MCF 10A (cell line): ENCODE measurements around the gene SIRPA. TPM values are rescaled to one million over a fixed set of nuclear protein-coding genes. Genes with fewer than 3 reads are reported as not detected.
A peak's percentile ranks its signal among the peaks of the same experiment; 100 is the strongest.

Source experiments
- BruUV-seq: library from RNA; stranded (reverse); fragments of 400-500 nt; replicated peaks from 2 replicates; lab custom pipeline; 2021; lab: Mats Ljungman, UMichigan
- CTCF ChIA-PET: fragments of 300-600 bp; sonication (Branson Sonifier 250); formaldehyde crosslinking; extraction: SDS; loops from one replicate; lab custom pipeline; 2021; ENCODE audit warnings: antibody characterized with exemption, inconsistent platforms; lab: Yijun Ruan, JAX
- POLR2A ChIA-PET: fragments of 300-600, 350-650 bp; sonication (Branson Sonifier 250); formaldehyde crosslinking; extraction: SDS; loops from one replicate; lab custom pipeline; 2020; ENCODE audit warnings: antibody characterized with exemption, inconsistent platforms; lab: Yijun Ruan, JAX
- DNase-seq: peaks from one replicate; pipeline ENCODE4 v3.0.0-alpha.2; 2018; ENCODE audit not compliant: unreplicated experiment
- H3K27ac Mint-ChIP-seq: one replicate; pipeline ENCODE4 v1.8.0; 2022; ENCODE audit warnings: mild to moderate bottlenecking, low read depth, mixed read lengths; ENCODE audit not compliant: unreplicated experiment
- H3K27me3 Mint-ChIP-seq: one replicate; pipeline ENCODE4 v1.8.0; 2022; ENCODE audit warnings: mixed read lengths; ENCODE audit not compliant: insufficient read depth, unreplicated experiment
- H3K36me3 Mint-ChIP-seq: one replicate; pipeline ENCODE4 v1.8.0; 2022; ENCODE audit warnings: mild to moderate bottlenecking, moderate library complexity, mixed read lengths; ENCODE audit not compliant: insufficient read depth, unreplicated experiment
- H3K4me1 Mint-ChIP-seq: one replicate; pipeline ENCODE4 v1.8.0; 2022; ENCODE audit warnings: mixed read lengths; ENCODE audit not compliant: insufficient read depth, unreplicated experiment
- H3K4me3 Mint-ChIP-seq: one replicate; pipeline ENCODE4 v1.8.0; 2022; ENCODE audit warnings: mild to moderate bottlenecking, moderate library complexity, mixed read lengths; ENCODE audit not compliant: unreplicated experiment
- H3K9me3 Mint-ChIP-seq: one replicate; pipeline ENCODE4 v1.8.0; 2022; ENCODE audit warnings: mixed read lengths; ENCODE audit not compliant: unreplicated experiment
- CTCF ChIP-seq: fragments of 200-600 bp; IDR thresholded peaks from one replicate; pipeline ENCODE4 v1.8.0; 2022; ENCODE audit warnings: antibody characterized with exemption, mild to moderate bottlenecking; ENCODE audit not compliant: unreplicated experiment
- intact Hi-C: fragments of 100-400 bp; cut with micrococcal nuclease; formaldehyde crosslinking; loops from 2 replicates; pipeline ENCODE4 v1.14.1; 2022
- total RNA-seq: library from RNA; stranded (reverse); gene quantifications from 2 replicates; pipeline ENCODE4 v1.2.3, GENCODE V29; 2022

SIRPA gene
- total RNA-seq, 1 experiment from 2014 or later = 18.0 TPM

- Mint-ChIP-seq H3K36me3 (peaks cover 13% of the 10 kb centered on the region), H3K27ac (no peak overlapping the region), H3K9me3 (no peaks in the 10 kb centered on the region), H3K4me3 (no peak overlapping the region), H3K27me3 (no peaks in the 10 kb centered on the region), H3K4me1 (peaks cover 29% of the 10 kb centered on the region)
- no peak for TF ChIP-seq CTCF
- intact Hi-C loops = loop anchor here (10.0 kb wide), 1 partner anchor 283 kb away; no protein-coding TSS in a partner anchor
- DNase-seq = no peak
- ChIA-PET CTCF (no interaction called here), POLR2A (no interaction called here)
- BruUV-seq = no TSS peak
Measured at GRCh38 chr20:1892119-1892385, 3.2 kb upstream of the SIRPA start.

GRCh38 chr20:1893721-1894470 is 1.3 kb upstream of the SIRPA start:
- Mint-ChIP-seq H3K27me3 (no peaks in the 10 kb centered on the region), H3K27ac (peak overlapping the region; percentile 26), H3K9me3 (no peaks in the 10 kb centered on the region), H3K4me1 (peaks cover 37% of the 10 kb centered on the region), H3K36me3 (peaks cover 13% of the 10 kb centered on the region), H3K4me3 (peak overlapping the region; percentile 79)
- ChIA-PET POLR2A (interaction anchor here (0.7 to 1.3 kb wide), 5 partner anchors 41 to 72 kb away, joined by 3 read pairs; no protein-coding TSS in a partner anchor), CTCF (no interaction called here)
- BruUV-seq = no TSS peak
- intact Hi-C loops = loop anchor here (2.0 to 10.0 kb wide), 4 partner anchors 41 to 281 kb away; no protein-coding TSS in a partner anchor
- TF ChIP-seq CTCF = no peak
- no peak for DNase-seq

- Mint-ChIP-seq H3K4me1 (peaks cover 37% of the 10 kb centered on the region), H3K9me3 (no peaks in the 10 kb centered on the region), H3K27ac (peak overlapping the region; percentile 66), H3K36me3 (peaks cover 13% of the 10 kb centered on the region), H3K27me3 (no peaks in the 10 kb centered on the region), H3K4me3 (peak overlapping the region; percentile 79)
- DNase-seq = peak; percentile 61
- no TSS peak for BruUV-seq
- intact Hi-C loops = loop anchor here (2.0 to 10.0 kb wide), 4 partner anchors 40 to 280 kb away; no protein-coding TSS in a partner anchor
- no peak for TF ChIP-seq CTCF
- CTCF ChIA-PET = no interaction called here
- POLR2A ChIA-PET = interaction anchor here (0.7 to 1.3 kb wide), 4 partner anchors 40 to 72 kb away, joined by 3 read pairs; no protein-coding TSS in a partner anchor
Measured at GRCh38 chr20:1894471-1894950, 696 bp upstream of the SIRPA start.
